Stimulated activated CD4-positive, alpha-beta T cell treated with anti-CD3 and anti-CD28 coated beads, Interleukin-15, amount 100 ng/mL, for 1 hour (primary cell): ENCODE results near the gene SNTA1.
"Not testable (repeated sequence)": the region's sequence is repeated elsewhere in the genome, so short reads cannot be mapped to it uniquely, and the experiment has no call there.

Experiments used
- DNase-seq, 2 donors: peaks; one replicate each; pipeline ENCODE4 v3.0.0-alpha.2; 2020; ENCODE audit warnings: low read depth in 1 of 2, low spot score in 1 of 2

SNTA1 gene

DNA sequence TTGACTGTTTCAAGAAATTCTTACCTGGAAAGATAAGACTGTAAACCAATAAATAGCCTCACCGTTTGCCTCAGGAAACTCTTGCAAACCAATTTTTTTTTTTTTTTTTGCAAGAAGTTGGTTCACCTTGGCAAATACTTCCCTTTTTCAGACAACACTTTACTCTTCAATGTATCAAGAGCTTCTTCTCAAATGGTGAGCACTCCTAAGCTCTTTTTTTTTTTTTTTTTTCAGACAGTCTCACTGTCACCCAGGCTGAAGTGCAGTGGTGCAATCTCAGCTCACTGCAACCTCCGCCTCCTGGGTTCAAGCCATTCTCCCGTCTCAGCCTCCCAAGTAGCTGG lies 22.7 kb upstream of the SNTA1 start:
- no peak for DNase-seq

DNA sequence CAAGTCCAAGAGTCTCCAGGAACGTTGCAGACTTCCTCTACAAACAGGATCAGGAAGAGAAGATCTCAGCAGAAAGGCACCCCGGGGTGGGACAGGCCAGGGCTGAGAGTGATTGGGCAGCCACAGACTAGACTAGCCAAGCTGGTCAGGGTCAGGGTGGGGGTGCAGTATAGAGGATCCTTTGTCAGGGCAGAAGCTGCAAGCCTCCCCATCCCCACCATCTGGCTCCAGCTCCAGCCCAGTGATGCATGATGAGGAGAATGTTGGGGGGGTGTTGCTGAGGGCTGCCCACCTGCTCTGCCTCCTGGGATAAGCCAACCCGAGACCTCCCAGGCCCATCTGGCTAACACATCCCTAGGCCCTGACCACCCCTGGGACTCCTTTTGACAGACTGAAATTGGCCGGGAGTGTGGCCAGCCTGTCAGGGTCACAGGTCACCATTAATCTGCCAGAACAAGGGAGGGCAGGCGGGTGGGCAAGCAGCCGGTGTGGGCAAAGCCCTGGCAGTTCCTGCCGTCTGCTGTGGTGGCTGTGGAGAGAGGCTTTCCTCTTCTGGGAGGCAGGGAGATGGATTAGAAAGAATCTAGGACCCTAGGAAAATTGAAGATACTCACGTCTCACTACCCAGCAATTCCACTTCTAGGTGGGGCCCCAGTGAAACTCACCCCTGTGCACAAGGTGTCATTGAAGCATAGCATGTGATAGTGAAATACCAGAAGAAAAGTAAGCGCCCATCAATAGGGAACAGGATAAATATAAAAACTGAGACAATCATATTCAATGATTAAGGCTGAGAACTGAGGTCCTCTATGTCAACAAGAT lies 22.1 kb upstream of the SNTA1 start:
- no peak for DNase-seq

DNA sequence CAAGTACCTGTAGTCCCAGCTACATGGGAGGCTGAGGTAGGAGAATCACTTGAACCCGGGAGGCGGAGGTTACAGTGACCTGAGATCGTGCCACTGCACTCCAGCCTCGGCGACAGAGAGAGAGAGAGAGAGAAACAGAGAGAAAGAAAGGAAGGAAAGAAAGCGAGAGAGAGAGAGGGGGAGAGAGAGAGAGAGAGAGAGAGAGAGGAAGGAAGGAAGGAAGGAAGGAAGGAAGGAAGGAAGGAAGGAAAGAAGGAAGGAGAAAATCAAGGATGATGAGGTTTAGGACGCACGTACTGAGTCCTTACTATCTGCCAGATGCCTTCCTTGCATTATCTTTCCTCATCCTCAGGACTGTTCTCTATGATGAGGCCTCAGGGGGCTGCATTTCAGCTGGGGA lies 21.2 kb upstream of the SNTA1 start:
- DNase-seq: not testable (repeated sequence)

DNA sequence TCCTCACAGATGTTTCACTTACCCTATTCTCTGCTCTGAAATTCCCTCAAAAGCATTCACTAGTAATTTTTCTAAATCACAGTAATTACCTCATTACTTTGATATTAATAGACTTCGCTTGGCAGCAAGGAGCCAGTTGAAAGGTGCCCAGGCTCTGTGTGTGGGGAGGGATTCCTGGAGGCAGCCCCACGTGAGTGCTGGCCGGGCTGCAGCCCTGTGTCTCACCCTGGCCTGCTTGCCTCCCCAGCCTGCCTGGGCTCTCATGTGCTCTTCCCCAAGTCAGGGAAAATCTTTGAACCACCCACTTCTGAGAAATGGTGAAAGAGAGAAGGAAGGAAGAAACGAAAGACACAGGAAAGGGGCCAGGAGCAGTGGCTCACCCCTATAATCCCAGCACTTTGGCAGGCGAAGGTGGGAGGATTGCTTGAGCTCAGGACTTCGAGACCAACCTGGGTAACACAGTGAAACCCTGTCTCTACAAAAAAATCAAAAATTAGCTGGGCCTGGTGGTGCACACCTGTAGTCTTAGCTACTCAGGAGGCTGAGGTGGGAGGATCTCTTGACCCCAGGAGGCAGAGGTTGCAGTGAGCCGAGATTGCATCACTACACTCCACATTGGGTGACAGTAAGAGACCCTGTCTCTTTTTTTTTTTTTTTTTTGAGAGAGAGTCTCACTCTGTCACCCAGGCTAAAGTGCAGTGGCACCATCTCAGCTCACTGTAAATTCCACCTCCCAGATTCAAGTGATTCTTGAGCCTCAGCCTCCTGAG lies 20.0 kb upstream of the SNTA1 start:
- no peak for DNase-seq

DNA sequence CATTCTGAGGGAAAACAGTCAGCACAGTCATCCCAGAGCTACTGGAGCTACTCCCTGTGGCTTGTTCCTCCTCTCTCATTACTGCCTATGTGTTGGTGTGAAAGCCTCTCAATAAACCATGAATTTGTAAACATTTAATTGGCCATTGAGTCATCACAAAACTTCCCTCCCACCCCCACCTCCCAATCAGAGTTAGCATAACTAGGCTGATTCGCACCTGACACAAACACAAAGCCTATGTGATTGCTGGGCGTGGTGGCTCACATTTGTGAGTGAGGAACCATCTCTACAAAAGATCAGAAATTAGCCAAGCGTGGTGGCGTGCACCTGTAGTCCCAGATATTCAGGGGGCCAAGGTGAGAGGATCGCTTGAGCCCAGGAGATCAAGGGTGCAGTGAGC lies 17.1 kb upstream of the SNTA1 start:
- no peak for DNase-seq

DNA sequence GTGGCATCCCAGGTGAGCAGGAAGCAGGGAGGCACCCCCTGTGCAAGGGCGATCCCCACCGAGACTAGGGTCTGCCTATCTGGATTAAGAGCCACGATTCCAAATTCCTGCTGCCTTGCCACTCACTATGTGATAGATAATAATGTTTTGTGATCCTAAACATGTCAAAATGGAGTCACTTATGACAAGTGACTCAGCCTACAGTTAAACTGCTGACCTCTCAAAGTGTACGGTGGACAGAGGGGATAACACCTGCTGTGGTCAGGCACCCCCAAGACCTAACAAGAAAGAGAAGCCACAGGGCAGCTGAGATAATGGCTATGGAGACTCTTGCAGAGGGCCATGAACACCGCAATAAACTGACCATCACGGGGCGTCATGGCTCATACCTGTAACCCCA lies 16.0 kb upstream of the SNTA1 start:
- DNase-seq: no peak

DNA sequence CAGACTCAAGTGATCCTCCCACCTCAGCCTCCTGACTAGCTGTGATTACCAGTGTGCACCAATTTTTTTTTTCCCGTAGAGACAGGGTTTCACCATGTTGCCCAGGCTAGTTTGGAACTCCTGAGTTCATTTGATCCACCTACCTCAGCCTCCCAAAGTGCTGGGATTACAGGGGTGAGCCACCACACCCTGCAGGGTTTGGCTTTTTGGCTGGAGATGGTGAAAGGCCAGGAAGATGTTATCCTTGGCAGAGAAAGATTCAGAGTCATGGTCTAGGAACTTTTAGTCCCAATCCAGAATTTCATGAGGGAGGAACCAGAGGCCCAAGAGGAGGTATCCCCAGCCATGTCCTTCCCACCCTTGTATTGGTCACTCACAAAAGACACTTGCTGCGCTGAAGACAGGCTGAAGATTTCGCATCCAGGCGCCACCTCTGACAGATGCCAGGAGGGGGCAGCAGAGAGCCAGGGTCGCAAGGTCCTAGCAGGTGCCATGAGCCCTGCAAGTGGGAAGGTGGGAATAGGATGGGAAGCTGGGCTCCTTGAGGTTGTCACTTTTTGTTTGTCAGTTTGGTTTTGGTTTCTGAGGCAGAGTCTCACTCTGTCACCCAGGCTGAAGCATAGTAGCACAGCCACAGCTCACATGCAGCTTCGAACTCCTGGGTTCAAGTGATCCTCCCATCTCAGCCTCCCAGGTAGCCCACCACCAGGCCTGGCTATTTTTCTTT lies 13.5 kb upstream of the SNTA1 start:
- peak; percentile 63 to 72 for DNase-seq

DNA sequence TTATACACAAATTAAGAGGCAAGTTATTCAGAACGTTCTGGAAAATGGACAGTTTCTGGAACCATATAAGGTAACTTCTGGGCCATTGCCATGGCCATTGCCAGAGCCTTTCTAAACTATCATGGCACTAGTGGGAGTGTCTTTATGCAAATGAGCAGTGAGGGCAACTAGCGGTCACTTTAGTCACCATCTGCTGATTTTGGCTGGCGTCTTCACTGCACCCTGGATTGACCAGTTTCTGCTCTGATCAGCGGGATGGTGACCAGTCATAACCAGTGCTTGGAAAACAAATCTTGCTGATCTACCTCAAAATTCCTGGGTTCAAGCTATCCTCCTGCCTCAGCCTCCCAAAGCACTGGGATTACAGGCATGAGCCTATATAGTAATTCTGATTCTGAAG lies 7.3 kb upstream of the SNTA1 start:
- no peak for DNase-seq

DNA sequence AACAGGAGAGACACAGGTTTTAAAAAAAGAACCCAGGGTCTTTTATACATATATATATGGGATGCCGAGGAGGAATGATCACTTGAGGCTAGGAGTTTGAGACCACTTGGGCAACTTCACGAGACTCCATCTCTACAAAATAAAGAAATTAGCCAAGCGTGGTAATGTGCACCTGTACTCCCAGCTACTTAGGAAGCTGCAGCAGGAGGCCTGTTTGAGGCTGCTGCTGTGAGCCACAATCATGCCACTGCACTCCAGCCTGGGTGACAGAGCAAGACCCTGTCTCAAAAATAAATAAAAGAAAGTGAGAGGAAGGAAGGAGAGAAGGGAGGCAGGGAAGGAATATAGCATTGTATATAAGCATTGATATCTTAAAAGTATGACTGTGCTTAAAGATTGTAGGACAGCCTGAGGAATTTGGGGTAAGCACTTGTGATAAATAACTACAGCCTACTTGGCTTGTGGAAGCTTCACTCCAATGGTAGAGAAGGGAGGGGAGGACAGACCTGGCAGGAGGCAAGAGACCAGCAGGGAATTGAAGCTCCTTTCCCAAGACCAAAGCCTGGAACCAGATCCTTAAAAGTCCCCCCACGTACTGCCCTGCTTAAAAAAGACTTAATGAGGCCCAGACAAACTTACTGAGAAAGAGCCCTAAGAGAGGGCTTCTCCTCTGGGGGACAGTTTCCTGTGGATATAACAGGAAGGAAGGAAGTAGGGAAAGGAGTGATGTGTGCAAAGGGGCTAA lies 2.5 kb upstream of the SNTA1 start:
- no peak for DNase-seq

DNA sequence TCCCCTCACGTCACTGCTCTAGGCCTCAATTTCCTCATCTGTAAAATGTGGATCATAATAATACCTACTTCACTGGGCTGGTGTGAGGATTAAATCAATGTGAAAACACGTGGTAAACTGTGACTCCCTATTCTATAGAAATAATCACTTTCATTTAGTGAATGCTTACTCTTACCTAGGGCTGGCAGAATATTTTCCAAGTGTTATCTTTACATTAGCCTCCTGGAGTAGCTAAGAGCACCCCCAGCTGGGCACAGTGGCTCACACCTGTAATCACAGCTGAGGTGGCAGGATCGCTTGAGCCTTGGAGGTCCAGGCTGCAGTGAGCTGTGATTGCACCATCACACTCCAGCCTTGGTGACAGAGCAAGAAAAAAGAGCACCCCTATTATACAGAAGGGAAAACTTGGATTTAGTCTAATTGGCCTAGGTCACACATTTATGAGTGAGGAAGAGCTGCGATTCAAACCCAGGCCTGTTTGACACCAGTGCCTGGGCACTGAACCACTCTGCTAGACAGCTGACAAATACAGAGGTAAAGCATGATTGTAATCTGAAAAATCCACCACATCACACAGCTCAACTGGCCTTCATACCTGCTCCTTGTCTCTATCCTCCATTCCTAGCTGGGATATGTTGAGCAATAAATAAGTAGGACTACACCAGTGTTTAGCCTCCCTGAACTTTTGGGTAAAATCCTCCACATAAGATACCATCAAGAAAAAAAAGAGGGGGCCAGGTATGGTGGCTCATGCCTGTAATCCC lies 1.4 kb upstream of the SNTA1 start:
- DNase-seq: no peak

DNA sequence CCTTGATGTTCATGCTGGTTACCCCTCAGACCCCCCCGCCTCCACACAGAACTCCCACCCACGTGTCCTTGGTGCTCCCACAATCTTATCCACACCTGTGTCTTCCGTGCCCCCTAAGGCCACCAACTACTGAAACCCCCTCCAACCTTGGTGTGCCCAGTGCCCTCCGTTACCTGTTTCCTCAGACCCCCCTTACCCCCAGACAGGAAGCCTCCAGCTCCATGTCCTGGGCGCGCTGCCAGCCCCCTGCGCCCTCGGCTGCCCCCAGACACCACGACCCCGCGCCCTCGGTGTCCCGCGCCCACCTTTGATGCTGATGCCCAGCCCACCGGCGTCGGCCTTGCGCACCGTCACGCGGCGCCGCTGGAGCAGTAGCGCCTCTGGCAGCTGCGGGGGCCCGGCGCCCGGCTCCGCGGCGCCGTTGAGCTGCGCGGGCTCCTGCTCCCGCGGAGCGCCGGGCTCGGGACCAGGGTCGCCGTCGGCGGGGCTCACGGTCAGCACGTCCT lies 504 bp downstream of the SNTA1 start:
- peak in 1 of 2 donors; percentile 16 for DNase-seq

DNA sequence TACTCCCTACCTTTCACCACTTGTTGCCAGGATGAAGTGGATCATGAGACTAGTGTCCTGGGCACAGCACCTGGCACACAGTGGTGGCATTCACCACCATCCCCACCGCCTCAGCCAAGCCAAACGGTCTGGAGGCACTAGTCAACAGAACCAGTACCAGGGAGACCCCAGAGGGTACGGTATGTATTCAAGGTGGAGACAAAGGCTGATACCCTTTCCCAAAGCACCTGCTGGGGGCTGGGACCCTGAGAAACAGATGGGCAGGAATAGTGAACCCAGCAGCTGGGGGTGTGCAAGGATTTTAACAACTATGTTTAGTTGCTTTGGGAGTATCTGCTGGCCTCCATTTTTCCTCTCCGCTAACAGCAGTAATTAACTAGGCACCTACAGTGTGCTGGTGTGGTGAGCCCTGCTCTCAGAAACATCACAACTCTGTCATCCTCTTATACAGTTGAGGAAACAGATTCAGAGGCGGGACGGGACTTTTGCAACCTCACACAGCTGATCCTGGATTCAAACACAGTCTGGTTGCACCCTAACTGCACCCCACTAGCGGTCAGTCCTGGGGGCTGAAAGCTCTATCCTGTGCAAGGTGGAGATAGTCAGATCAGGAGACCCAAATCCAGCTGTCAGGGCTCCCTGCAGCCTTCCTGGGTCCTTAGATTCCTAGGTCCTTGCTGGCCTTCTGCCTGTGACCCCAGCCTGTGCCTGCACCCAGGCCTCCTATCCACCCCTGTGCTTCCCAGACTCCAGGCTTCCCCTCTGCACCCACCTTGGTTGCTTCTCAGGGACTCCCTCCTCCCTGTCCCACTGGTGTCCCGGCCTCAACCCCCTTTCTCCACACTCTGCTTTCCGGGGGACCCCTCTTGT lies 1.2 kb downstream of the SNTA1 start:
- DNase-seq: no peak

DNA sequence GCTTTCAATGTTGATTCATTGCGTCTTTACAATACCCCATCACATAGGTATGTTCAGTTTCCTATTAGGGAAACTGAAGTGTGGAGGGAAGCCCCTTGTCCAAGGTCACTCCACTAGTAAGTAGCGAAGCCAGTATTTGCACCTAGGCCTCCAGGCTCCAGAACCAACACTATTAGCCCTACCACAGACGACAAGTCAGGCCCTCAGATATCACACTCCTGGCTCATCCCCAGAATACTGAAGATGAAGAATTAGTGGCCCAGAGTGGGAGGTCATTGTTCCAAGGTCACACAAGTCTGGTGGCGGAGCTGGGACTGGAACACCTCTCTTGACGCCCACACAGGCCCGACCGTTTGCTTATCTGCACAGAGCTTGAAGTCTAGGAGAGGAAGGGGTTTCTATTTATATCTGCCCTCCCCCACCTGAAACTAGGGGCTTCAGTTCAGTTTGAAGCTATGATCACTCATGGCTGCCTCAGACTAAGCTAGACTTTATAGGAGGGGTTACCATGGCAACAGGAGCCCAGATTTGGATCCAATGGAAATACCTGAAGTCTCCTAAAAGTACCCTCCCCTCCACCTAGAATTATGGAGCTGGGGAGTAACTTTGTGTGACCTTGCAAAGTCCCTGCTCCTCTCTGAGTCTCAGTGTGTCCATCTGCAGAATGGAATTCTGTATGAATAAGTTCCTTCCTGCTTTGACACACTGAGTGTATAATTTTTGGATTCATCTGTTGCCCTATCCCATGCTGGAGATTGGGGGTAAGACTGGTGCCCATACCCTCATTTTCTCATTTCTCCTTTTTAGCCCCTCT lies 2.2 kb downstream of the SNTA1 start:
- no peak for DNase-seq

DNA sequence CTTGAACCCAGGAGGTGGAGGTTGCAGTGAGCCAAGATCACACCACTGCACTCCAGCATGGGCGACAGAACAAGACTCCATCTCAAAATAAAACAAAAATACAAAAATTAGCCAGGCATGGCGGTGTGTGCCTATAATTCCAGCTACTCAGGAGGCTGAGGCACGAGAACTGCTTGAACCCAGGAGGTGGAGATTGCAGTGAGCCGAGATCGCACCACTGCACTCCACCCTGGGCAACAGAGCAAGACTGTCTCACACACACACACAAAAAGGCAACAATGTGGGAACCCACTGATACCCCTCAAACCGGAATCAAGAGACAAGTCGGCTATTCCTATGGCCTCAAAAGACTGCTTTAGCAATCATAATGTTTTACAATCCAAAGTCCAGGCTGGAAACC lies 3.0 kb downstream of the SNTA1 start:
- not testable (repeated sequence) for DNase-seq

DNA sequence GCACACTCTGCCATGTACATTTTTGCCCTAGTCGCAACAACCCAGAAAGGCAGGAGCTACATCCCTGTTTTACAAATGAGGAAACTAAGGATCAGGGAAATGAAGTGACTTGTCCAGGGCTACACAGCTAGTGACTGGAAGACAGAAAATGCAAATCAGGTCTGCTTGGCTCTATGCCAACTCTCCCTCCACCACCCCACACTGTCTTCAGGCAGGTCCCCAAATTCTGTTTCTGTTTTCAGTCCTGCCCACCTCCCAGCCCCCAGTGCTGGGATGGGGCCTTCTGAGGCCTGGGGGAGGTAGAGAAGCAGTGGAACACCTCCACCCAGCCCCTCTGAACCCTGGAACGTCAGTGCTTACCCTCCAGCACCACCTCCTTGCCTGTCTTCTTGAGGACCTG lies 5.1 kb downstream of the SNTA1 start:
- DNase-seq: no peak

DNA sequence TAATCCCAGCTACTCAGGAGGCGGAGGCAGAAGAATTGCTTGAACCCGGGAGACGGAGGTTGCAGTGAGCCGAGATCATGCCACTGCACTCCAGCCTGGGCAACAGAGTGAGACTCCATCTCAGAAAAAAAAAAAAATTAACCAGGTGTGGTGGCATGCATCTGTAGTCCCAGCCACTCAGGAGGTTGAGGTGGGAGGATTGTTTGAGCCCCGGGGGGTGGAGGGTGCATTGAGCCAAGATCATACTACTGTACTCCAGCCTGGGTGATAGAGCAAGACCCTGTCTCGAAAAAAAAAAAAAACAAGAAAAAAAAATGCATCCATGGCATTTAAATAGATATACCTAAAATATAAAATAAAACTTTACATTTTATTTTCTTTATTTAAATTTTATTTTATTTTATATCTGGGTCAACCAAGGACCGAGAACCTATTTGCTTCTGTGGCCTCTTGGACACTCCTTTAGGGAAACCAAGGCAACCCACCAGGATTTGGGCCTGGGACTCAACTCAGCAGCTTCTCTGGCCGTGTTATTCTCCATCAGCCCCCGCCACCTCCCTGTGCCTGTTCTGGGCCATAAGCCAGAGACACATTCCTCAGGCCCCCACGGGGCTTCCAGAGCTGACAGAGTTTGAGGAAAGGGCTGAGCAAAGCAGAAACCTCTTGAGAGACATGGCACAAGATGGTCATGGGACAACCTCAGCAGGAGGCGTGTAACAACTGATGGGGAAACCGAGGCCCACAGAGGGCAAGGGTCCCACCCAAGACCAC lies 6.2 kb downstream of the SNTA1 start:
- no peak for DNase-seq

DNA sequence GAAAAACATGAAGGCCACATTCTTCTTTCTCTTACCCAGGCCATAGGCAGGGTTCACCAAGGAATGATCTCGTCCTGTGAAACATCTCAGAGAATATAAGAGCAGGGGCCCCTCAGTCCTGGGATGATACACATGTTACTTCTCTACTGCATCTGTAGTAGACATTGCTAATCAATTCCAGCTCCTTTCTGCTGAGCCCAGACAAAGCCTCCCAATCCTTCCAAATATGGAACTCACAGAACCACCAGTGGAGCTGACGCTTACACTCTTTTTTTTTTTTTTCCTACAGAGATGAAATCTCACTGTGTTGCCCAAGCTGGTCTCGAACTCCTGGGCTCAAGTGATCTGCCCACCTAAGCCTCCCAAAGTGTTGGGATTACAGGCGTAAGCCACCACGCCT lies 9.1 kb downstream of the SNTA1 start:
- no peak for DNase-seq
